K562 (cell line): ENCODE measurements around the gene SBNO1. TPM values are rescaled to one million over a fixed set of nuclear protein-coding genes. Genes with fewer than 3 reads are reported as not detected.

Source experiments
- C11orf30 ChIP-seq: fragments of 450-650 bp; IDR thresholded peaks from 2 replicates; pipeline ENCODE4 v1.6.1; 2016; ENCODE audit warnings: low read depth, mild to moderate bottlenecking
- CCNT2 ChIP-seq: IDR thresholded peaks from 2 replicates; pipeline ENCODE4 v1.6.1; 2011; ENCODE audit warnings: borderline replicate concordance, low read depth, mild to moderate bottlenecking, moderate library complexity, mixed read lengths, low read length; ENCODE audit not compliant: insufficient read length; ENCODE audit errors: extremely low read depth
- CHCHD3 ChIP-seq: fragments of 250-450 bp; sonication (Bioruptor Pico); IDR thresholded peaks from 2 replicates; pipeline ENCODE4 v2.1.2; 2022; ENCODE audit warnings: mild to moderate bottlenecking
- EZH2 ChIP-seq: IDR thresholded peaks from 2 replicates; pipeline ENCODE4 v1.6.1; 2012; ENCODE audit warnings: low read depth, mild to moderate bottlenecking, inconsistent platforms, low read length, borderline replicate concordance
- FOXM1 ChIP-seq, 2 experiments: fragments of 450-650 bp in 1 of 2; sonication (generic) in 1 of 2; formaldehyde crosslinking in 1 of 2; IDR thresholded peaks; 2 replicates each; pipeline versions ENCODE4 v1.6.1 to v1.9.0; 2017 to 2022; ENCODE audit warnings: low read depth in 2 of 2, mild to moderate bottlenecking in 2 of 2, missing genetic modification reagents in 1 of 2, moderate library complexity in 1 of 2
- HNRNPL ChIP-seq: fragments of 200-400 bp; formaldehyde crosslinking; IDR thresholded peaks from 2 replicates; pipeline ENCODE4 v1.6.1; 2017; ENCODE audit warnings: low read depth, mild to moderate bottlenecking, low read length
- JUN ChIP-seq, 2 experiments: sonication (generic) in 1 of 2; formaldehyde crosslinking in 1 of 2; IDR thresholded peaks; 2 replicates each; pipeline versions ENCODE4 v1.6.1 to v1.8.0; 2012 to 2022; ENCODE audit warnings: borderline replicate concordance in 2 of 2, mild to moderate bottlenecking in 2 of 2, improper control_type of control experiment in 1 of 2, low read depth in 1 of 2, low read length in 1 of 2, missing genetic modification reagents in 1 of 2
- L3MBTL2 ChIP-seq: fragments of 450-650 bp; IDR thresholded peaks from 2 replicates; pipeline ENCODE4 v1.6.1; 2016; ENCODE audit warnings: mild to moderate bottlenecking, moderate library complexity
- MYC ChIP-seq, 2 experiments: fragments of 250-450 bp in 1 of 2; sonication (Bioruptor Pico) in 1 of 2; IDR thresholded peaks; 2 replicates each; pipeline versions ENCODE4 v1.5.1 to v1.6.1; 2012 to 2021; ENCODE audit warnings: low read depth in 2 of 2, borderline replicate concordance in 1 of 2, improper control_type of control experiment in 1 of 2, low read length in 1 of 2, mild to moderate bottlenecking in 1 of 2, moderate library complexity in 1 of 2
- NCOA2 ChIP-seq, 2 experiments: fragments of 450-650 bp; IDR thresholded peaks; 2 replicates each; pipeline ENCODE4 v1.6.1; 2018; ENCODE audit warnings: mild to moderate bottlenecking in 2 of 2, moderate library complexity in 1 of 2; ENCODE audit not compliant: partially characterized antibody in 2 of 2
- NFE2L1 ChIP-seq: fragments of 450-650 bp; IDR thresholded peaks from 2 replicates; pipeline ENCODE4 v1.6.1; 2016; ENCODE audit warnings: missing genetic modification characterization, low read depth, mild to moderate bottlenecking, missing compliant biosample characterization, moderate library complexity, borderline replicate concordance
- NONO ChIP-seq, 2 experiments: fragments of 200-400 bp in 1 of 2; fragments of 450-650 bp in 1 of 2; formaldehyde crosslinking in 1 of 2; IDR thresholded peaks; 2 replicates each; pipeline ENCODE4 v1.6.1; 2017; ENCODE audit warnings: low read depth in 2 of 2, mild to moderate bottlenecking in 2 of 2, moderate library complexity in 2 of 2, low read length in 1 of 2
- RCOR1 ChIP-seq, 2 experiments: IDR thresholded peaks; 2 replicates each; pipeline ENCODE4 v1.6.1; 2012; ENCODE audit warnings: low read depth in 2 of 2, low read length in 2 of 2, borderline replicate concordance in 1 of 2, improper control_type of control experiment in 1 of 2
- THRA ChIP-seq: fragments of 450-650 bp; IDR thresholded peaks from 2 replicates; pipeline ENCODE4 v1.6.1; 2017; ENCODE audit warnings: mild to moderate bottlenecking, moderate library complexity
- TSHZ1 ChIP-seq: fragments of 250-450 bp; sonication (Bioruptor Pico); IDR thresholded peaks from 2 replicates; pipeline ENCODE4 v1.4.0; 2020; ENCODE audit warnings: mild to moderate bottlenecking, moderate library complexity
- USF2 ChIP-seq: sonication (generic); formaldehyde crosslinking; IDR thresholded peaks from 2 replicates; pipeline ENCODE4 v1.5.0; 2020; ENCODE audit warnings: missing genetic modification reagents
- polyA plus RNA-seq, 8 experiments: library from polyadenylated mRNA; depleted of rRNA in 4 of 8; stranded (reverse) in 5 of 8; unstranded in 3 of 8; fragments of >200 nt; fragmentation: Nextera tagmentation in 2 of 8; fragmentation: Illumina TruSeq in 1 of 8; extraction: Ambion mirVana in 2 of 8; extraction: Trizol in 1 of 8; gene quantifications; 2 replicates each; pipeline versions ENCODE4 v1.2.1 to v1.2.3, GENCODE V29; 2011 to 2014; ENCODE audit warnings: inconsistent platforms in 1 of 8, missing spikeins in 1 of 8
- total RNA-seq, 7 experiments: library from RNA; depleted of rRNA in 6 of 7; stranded (reverse); fragments of >200 nt in 6 of 7; fragmentation: Illumina TruSeq in 2 of 7; extraction: Trizol in 2 of 7; gene quantifications; 2 replicates each; pipeline versions ENCODE4 v1.2.1 to v1.2.3, GENCODE V29; 2011 to 2021; ENCODE audit warnings: low replicate concordance in 1 of 7

SBNO1 gene
- total and polyA plus RNA-seq, 9 of the 15 experiments (the other 6 are each of a cell fraction or from before 2014, with no cell fraction given), result 14.9 to 77.1 (median 35.9) TPM

GRCh38 chr12:123365025-123365917, 624 bp upstream of the SBNO1 start (continued):
- TF ChIP-seq TSHZ1 (CRISPR knock-in tag), result no peak
- TF ChIP-seq FOXM1 (IDR thresholded peaks at IDR 0.05; ENCODE audit: low read depth), result peak; percentile 30; the same call in 1 of the 2 replicates
- TF ChIP-seq FOXM1 (CRISPR knock-in tag; IDR thresholded peaks at IDR 0.05; ENCODE audit: low read depth), result no peak
- TF ChIP-seq L3MBTL2, result peak; percentile 91
- peak; percentile 56 for TF ChIP-seq CCNT2
- peak; percentile 83 for TF ChIP-seq MYC (IDR thresholded peaks at IDR 0.05; ENCODE audit: low read depth, low read length)
- no peak for TF ChIP-seq MYC (CRISPR knock-in tag; IDR thresholded peaks at IDR 0.05; ENCODE audit: borderline replicate concordance, low read depth)
- TF ChIP-seq NFE2L1 (tag), result no peak
- no peak for TF ChIP-seq JUN (IDR thresholded peaks at IDR 0.05; ENCODE audit: borderline replicate concordance, low read depth, low read length)
- no peak for TF ChIP-seq JUN (CRISPR knock-in tag; IDR thresholded peaks at IDR 0.05; ENCODE audit: borderline replicate concordance)
- no peak for TF ChIP-seq NCOA2 (IDR thresholded peaks at IDR 0.05; ENCODE audit: partially characterized antibody in 2 of 2)
- peak; percentile 55 to 71; a peak in 1 of 4 replicates for TF ChIP-seq RCOR1 (IDR thresholded peaks at IDR 0.05; ENCODE audit: borderline replicate concordance in 1 of 2, low read depth in 2 of 2, low read length in 2 of 2)
- peak; percentile 81 for TF ChIP-seq USF2 (CRISPR knock-in tag)
- no peak for TF ChIP-seq HNRNPL
- peak; percentile 83 for TF ChIP-seq C11orf30
- no peak for TF ChIP-seq NONO (IDR thresholded peaks at IDR 0.05; ENCODE audit: low read depth in 2 of 2, low read length in 1 of 2)
- TF ChIP-seq EZH2, result no peak
- TF ChIP-seq CHCHD3 (CRISPR knock-in tag), result peak; percentile 8; the same call in 1 of the 2 replicates
- no peak for TF ChIP-seq THRA
